ENCODE measurements around the gene MS4A6E. TPM values are rescaled to one million over a fixed set of nuclear protein-coding genes. Genes with fewer than 3 reads are reported as not detected.

MS4A6E gene
- total RNA-seq, 1 experiment from 2014 or later: not detected

GRCh38 chr11:60336767-60337391, 9.8 kb downstream of the MS4A6E start (continued):
- no peak for TF ChIP-seq CEBPB (IDR thresholded peaks at IDR 0.05; ENCODE audit: low read depth)
- TF ChIP-seq ZNF274 (IDR thresholded peaks at IDR 0.05; ENCODE audit: low read depth, low read length): no peak
- TF ChIP-seq EZH2phosphoT487 (IDR thresholded peaks at IDR 0.05; ENCODE audit: borderline replicate concordance): no peak
- TF ChIP-seq SRF (IDR thresholded peaks at IDR 0.05; ENCODE audit: low read depth): no peak
- no peak for TF ChIP-seq ZBTB33 (IDR thresholded peaks at IDR 0.05; ENCODE audit: extremely low read depth, insufficient replicate concordance, low read length)
- no peak for TF ChIP-seq POLR2A (IDR thresholded peaks at IDR 0.05; ENCODE audit: borderline replicate concordance, extremely low read depth, insufficient read depth, insufficient read length)
- TF ChIP-seq FOSL1 (IDR thresholded peaks at IDR 0.05; ENCODE audit: low read depth): no peak
- TF ChIP-seq YY1 (IDR thresholded peaks at IDR 0.05; ENCODE audit: extremely low read depth, insufficient replicate concordance, low read depth, low read length): no peak
- no peak for TF ChIP-seq POLR2AphosphoS5 (IDR thresholded peaks at IDR 0.05; ENCODE audit: low read depth, low read length)

- no peak overlapping the region for H3K4me2 ChIP-seq (ENCODE audit: low read length)
- no peaks in the 10 kb centered on the region for H4K20me1 ChIP-seq (ENCODE audit: insufficient read depth)
- TF ChIP-seq YY1 (IDR thresholded peaks at IDR 0.05; ENCODE audit: extremely low read depth, insufficient replicate concordance, low read depth, low read length) (no peak), ZFX (IDR thresholded peaks at IDR 0.05) (no peak), RAD21 (IDR thresholded peaks at IDR 0.05; ENCODE audit: low read depth) (no peak)
- H3K27me3 ChIP-seq (ENCODE audit: insufficient read depth, low read length): no peaks in the 10 kb centered on the region
- ChIA-PET RAD21 (ENCODE audit: low non-redundant PET in 1 of 2, low total read pairs in 2 of 2, uncharacterized antibody in 2 of 2, unreplicated experiment in 2 of 2) (no interaction called here), POLR2A (no interaction called here), CTCF (no interaction called here)
- no peaks in the 10 kb centered on the region for H3K9me3 ChIP-seq (ENCODE audit: control insufficient read depth in 1 of 2, insufficient read depth in 1 of 2, low read depth in 1 of 2, low read length in 2 of 2)
- no peaks in the 10 kb centered on the region for H3K79me2 ChIP-seq (ENCODE audit: insufficient read depth, low read length)
- no TSS peak for BruUV-seq (replicated peaks)
- no peak overlapping the region for H3K27ac ChIP-seq (ENCODE audit: low read depth, low read length)
- no peak overlapping the region for H3K4me3 ChIP-seq (replicated peaks in 1 of 2; ENCODE audit: low read depth in 1 of 2, low read length in 2 of 2)
- H3K4me1 ChIP-seq (ENCODE audit: control insufficient read depth in 1 of 2, insufficient read depth in 2 of 2, low read length in 2 of 2): peaks cover 0 to 5% of the 10 kb centered on the region in 2 experiments; a peak in 2 of 4 replicates
- intact Hi-C loops (cut with micrococcal nuclease): no loop called here
- H3K9me2 ChIP-seq (ENCODE audit: insufficient read depth): no peaks in the 10 kb centered on the region
- no peak for DNase-seq (ENCODE audit: low read depth, low spot score)
- no peak for ATAC-seq
- H3K9ac ChIP-seq (ENCODE audit: low read length): no peak overlapping the region
- no peak overlapping the region for H2AFZ ChIP-seq (ENCODE audit: low read depth, low read length, poor library complexity, severe bottlenecking)
- no peaks in the 10 kb centered on the region for H3K36me3 ChIP-seq (ENCODE audit: control insufficient read depth in 1 of 2, insufficient read depth in 2 of 2, low read length in 2 of 2)
Observed at GRCh38 chr11:60338053-60338452, 11.0 kb downstream of the MS4A6E start.

All from HCT116 (cell line).